Prostate gland (tissue), 2 donors: ENCODE measurements around the gene CENPX. TPM values are rescaled to one million over a fixed set of nuclear protein-coding genes. Genes with fewer than 3 reads are reported as not detected.
A peak's percentile ranks its signal among the peaks of the same experiment; 100 is the strongest.

Experiments used
- DNase-seq: peaks from one replicate; pipeline ENCODE4 v3.0.0-alpha.2; 2019; ENCODE audit warnings: low spot score
- H3K27ac ChIP-seq, 2 donors: fragments of 200-600 bp; sonication (generic); 2 replicates each; pipeline ENCODE4 v1.5.1; 2017 to 2019
- H3K27me3 ChIP-seq: fragments of 200-600 bp; sonication (generic); replicated peaks from 2 replicates; pipeline ENCODE4 v1.5.1; 2019; ENCODE audit not compliant: insufficient read depth
- H3K36me3 ChIP-seq, 2 donors: fragments of 200-600 bp; sonication (generic); 1 replicate in 1 of 2; 2 replicates in 1 of 2; pipeline versions ENCODE4 v1.5.1 to v1.8.1; 2017 to 2019
- H3K4me1 ChIP-seq: fragments of 200-600 bp; sonication (generic); replicated peaks from 2 replicates; pipeline ENCODE4 v1.5.1; 2019
- H3K4me3 ChIP-seq, 2 donors: fragments of 200-600 bp; sonication (generic); 2 replicates each; pipeline ENCODE4 v1.5.1; 2017 to 2019
- H3K9me3 ChIP-seq: fragments of 200-600 bp; sonication (generic); 2 replicates; pipeline ENCODE4 v1.5.1; 2017
- CTCF ChIP-seq, 4 experiments: fragments of 200-600 bp in 2 of 4; fragments of 450-650 bp in 2 of 4; sonication (generic) in 2 of 4; IDR thresholded peaks; 1 replicate in 3 of 4; 2 replicates in 1 of 4; pipeline ENCODE4 v1.5.1; 2016 to 2019; ENCODE audit warnings: antibody characterized with exemption in 4 of 4, mild to moderate bottlenecking in 2 of 4, moderate library complexity in 2 of 4
- POLR2A ChIP-seq: fragments of 450-650 bp; IDR thresholded peaks from one replicate; pipeline ENCODE4 v1.6.1; 2016; ENCODE audit warnings: antibody characterized with exemption, mild to moderate bottlenecking
- POLR2AphosphoS5 ChIP-seq: sonication (generic); formaldehyde crosslinking; IDR thresholded peaks from one replicate; pipeline ENCODE4 v1.6.1; 2017; ENCODE audit warnings: antibody characterized with exemption
- WGBS: methylation state at CpG from one replicate; pipeline ENCODE4 v1.1.5; 2018; 5-methylcytosine and 5-hydroxymethylcytosine counted together
- intact Hi-C: fragments of 100-400 bp; cut with DNase I; formaldehyde crosslinking; loops from one replicate; pipeline ENCODE4 v1.14.2; 2022
- total RNA-seq, 2 donors: library from RNA; depleted of rRNA; stranded (reverse); fragments of >200 nt; gene quantifications; one replicate each; pipeline ENCODE4 v1.1.0, GENCODE V29; 2016

Gene CENPX
- total RNA-seq, 2 donors from 2014 or later, result 84.9 to 263 TPM

- TF ChIP-seq POLR2A (no peak), POLR2AphosphoS5 (no peak), CTCF (IDR thresholded peaks at IDR 0.05) (no peak)
- DNase-seq, result no peak
- H3K9me3 ChIP-seq, result no peaks in the 10 kb centered on the region
- H3K4me1 ChIP-seq, result no peaks in the 10 kb centered on the region
- no peaks in the 10 kb centered on the region for H3K27me3 ChIP-seq
- 86% methylated on average over 30 of the region's 30 CpGs for WGBS
- H3K36me3 ChIP-seq, result no peaks in the 10 kb centered on the region
- H3K4me3 ChIP-seq, result no peak overlapping the region
- no peak overlapping the region for H3K27ac ChIP-seq
- intact Hi-C loops, result no loop called here
Observed at GRCh38 chr17:82005701-82006348, 16.9 kb downstream of the CENPX start.

GRCh38 chr17:82004517-82005455 is 17.9 kb downstream of the CENPX start:
- WGBS, result 91% methylated on average over 27 of the region's 41 CpGs
- H3K36me3 ChIP-seq, result no peaks in the 10 kb centered on the region
- intact Hi-C loops, result no loop called here

GRCh38 chr17:82003411-82004381 is 19.0 kb downstream of the CENPX start:
- no peaks in the 10 kb centered on the region for H3K4me1 ChIP-seq
- intact Hi-C loops, result no loop called here
- no peaks in the 10 kb centered on the region for H3K9me3 ChIP-seq
- TF ChIP-seq POLR2A (peak; percentile 7), CTCF (IDR thresholded peaks at IDR 0.05) (no peak), POLR2AphosphoS5 (peak; percentile 29)
- H3K36me3 ChIP-seq, result no peaks in the 10 kb centered on the region
- no peak overlapping the region for H3K4me3 ChIP-seq
- H3K27me3 ChIP-seq, result no peaks in the 10 kb centered on the region
- 49% methylated on average over 53 of the region's 53 CpGs for WGBS
- no peak overlapping the region for H3K27ac ChIP-seq
- DNase-seq, result no peak

More at GRCh38 chr17:82004517-82005455, 17.9 kb downstream of the CENPX start:
- DNase-seq, result no peak
- no peaks in the 10 kb centered on the region for H3K4me1 ChIP-seq
- H3K9me3 ChIP-seq, result no peaks in the 10 kb centered on the region
- TF ChIP-seq CTCF (IDR thresholded peaks at IDR 0.05) (no peak), POLR2AphosphoS5 (no peak), POLR2A (no peak)
- H3K27me3 ChIP-seq, result no peaks in the 10 kb centered on the region
- no peak overlapping the region for H3K4me3 ChIP-seq
- H3K27ac ChIP-seq, result no peak overlapping the region

- DNase-seq, result no peak
- no peaks in the 10 kb centered on the region for H3K27me3 ChIP-seq
- H3K4me3 ChIP-seq, result no peak overlapping the region
- 86% methylated on average over 17 of the region's 17 CpGs for WGBS
- no peaks in the 10 kb centered on the region for H3K36me3 ChIP-seq
- no peak overlapping the region for H3K27ac ChIP-seq
- no peaks in the 10 kb centered on the region for H3K9me3 ChIP-seq
- intact Hi-C loops, result no loop called here
- no peaks in the 10 kb centered on the region for H3K4me1 ChIP-seq
- TF ChIP-seq POLR2AphosphoS5 (no peak), POLR2A (no peak), CTCF (IDR thresholded peaks at IDR 0.05) (no peak)
Observed at GRCh38 chr17:82001571-82002056, 21.1 kb downstream of the CENPX start.
